Ascending aorta (tissue), 2 donors: Measurements from ENCODE around the gene RALGPS1. TPM values are rescaled to one million over a fixed set of nuclear protein-coding genes. Genes with fewer than 3 reads are reported as not detected.

Source experiments
- DNase-seq, 2 donors: peaks; one replicate each; pipeline ENCODE4 v3.0.0-alpha.2; 2019; ENCODE audit warnings: low spot score in 2 of 2
- H3K27ac ChIP-seq, 2 donors: fragments of 200-600 bp; sonication (generic); one replicate each; pipeline ENCODE4 v1.5.1; 2016 to 2017; ENCODE audit warnings: mild to moderate bottlenecking in 1 of 2
- H3K27me3 ChIP-seq: fragments of 200-600 bp; sonication (generic); one replicate; pipeline ENCODE4 v1.5.1; 2017
- H3K36me3 ChIP-seq, 2 donors: fragments of 200-600 bp; sonication (generic); one replicate each; pipeline ENCODE4 v1.5.1; 2016
- H3K4me1 ChIP-seq, 2 donors: fragments of 200-600 bp; sonication (generic); one replicate each; pipeline ENCODE4 v1.5.1; 2016 to 2017; ENCODE audit warnings: mild to moderate bottlenecking in 1 of 2
- H3K4me3 ChIP-seq, 2 donors: fragments of 200-600 bp; sonication (generic); one replicate each; pipeline ENCODE4 v1.5.1; 2016 to 2017; ENCODE audit warnings: mild to moderate bottlenecking in 1 of 2
- H3K9me3 ChIP-seq, 2 donors: fragments of 200-600 bp; sonication (generic); one replicate each; pipeline ENCODE4 v1.5.1; 2016
- intact Hi-C: fragments of 100-400 bp; cut with DNase I; formaldehyde crosslinking; loops from one replicate; pipeline ENCODE4 v1.15.1; 2023
- total RNA-seq: library from RNA; depleted of rRNA; stranded (reverse); fragments of >200 nt; gene quantifications from one replicate; pipeline ENCODE4 v1.1.0, GENCODE V29; 2016
- TF ChIP-seq, protein P1 (sequence below), 3 experiments: fragments of 200-600 bp in 2 of 3; fragments of 450-650 bp in 1 of 3; sonication (generic) in 2 of 3; IDR thresholded peaks; one replicate each; pipeline ENCODE4 v1.5.1; 2016 to 2019; ENCODE audit warnings: antibody characterized with exemption in 3 of 3, mild to moderate bottlenecking in 1 of 3, moderate library complexity in 1 of 3

The RALGPS1 gene
- total RNA-seq, 1 donor from 2014 or later, result 9.8 TPM

DNA sequence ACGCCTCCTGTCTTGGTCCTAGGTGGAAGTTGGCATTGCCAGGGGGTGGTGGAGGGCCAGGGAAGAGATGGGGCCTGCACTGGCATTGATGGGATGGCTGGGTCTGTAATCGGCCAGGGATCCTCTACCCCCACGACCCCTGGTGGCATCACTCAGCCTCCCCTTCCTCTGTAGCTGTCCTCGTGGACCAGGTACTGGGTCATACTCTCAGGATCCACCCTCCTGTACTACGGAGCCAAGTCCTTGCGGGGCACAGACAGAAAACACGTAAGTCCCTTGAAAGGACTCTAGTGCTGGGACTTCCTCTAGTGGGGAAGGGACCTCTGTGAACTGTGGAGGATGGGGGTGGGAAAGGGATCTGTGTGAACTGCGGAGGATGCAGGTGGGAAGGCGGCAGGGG is 297.9 kb downstream of the RALGPS1 start:
- Histone ChIP-seq H3K9me3 (no peaks in the 10 kb centered on the region), H3K36me3 (no peaks in the 10 kb centered on the region), H3K27me3 (no peaks in the 10 kb centered on the region), H3K4me3 (no peak overlapping the region), H3K27ac (no peak overlapping the region), H3K4me1 (no peaks in the 10 kb centered on the region)
- TF ChIP-seq, protein P1, sequence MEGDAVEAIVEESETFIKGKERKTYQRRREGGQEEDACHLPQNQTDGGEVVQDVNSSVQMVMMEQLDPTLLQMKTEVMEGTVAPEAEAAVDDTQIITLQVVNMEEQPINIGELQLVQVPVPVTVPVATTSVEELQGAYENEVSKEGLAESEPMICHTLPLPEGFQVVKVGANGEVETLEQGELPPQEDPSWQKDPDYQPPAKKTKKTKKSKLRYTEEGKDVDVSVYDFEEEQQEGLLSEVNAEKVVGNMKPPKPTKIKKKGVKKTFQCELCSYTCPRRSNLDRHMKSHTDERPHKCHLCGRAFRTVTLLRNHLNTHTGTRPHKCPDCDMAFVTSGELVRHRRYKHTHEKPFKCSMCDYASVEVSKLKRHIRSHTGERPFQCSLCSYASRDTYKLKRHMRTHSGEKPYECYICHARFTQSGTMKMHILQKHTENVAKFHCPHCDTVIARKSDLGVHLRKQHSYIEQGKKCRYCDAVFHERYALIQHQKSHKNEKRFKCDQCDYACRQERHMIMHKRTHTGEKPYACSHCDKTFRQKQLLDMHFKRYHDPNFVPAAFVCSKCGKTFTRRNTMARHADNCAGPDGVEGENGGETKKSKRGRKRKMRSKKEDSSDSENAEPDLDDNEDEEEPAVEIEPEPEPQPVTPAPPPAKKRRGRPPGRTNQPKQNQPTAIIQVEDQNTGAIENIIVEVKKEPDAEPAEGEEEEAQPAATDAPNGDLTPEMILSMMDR (IDR thresholded peaks at IDR 0.05), result no peak
- no peak for DNase-seq
- intact Hi-C loops, result no loop called here

DNA sequence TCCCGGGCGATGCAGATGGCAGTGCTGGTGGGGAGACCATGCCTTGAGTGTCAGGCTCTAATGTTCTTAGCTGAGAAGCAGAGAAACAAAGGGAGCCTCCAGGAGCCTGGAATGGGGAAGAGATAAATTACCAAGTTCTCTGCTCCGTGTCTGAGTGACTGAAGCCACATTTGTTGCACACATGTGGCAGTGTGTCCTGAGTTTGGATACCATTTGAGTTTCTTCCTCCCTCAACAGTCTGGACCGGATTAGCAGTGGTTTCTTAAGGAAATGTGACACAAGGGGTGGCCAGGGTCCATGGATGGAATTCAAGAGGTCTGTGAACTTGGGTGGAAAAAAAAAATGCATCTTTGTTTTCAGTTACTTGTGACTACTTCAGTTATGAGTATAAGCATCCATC is 299.3 kb downstream of the RALGPS1 start:
- intact Hi-C loops, result loop anchor here (1.0 kb wide), 2 partner anchors 134 to 183 kb away; partner anchors contain the start of gene SLC2A8
- TF ChIP-seq, protein P1 (IDR thresholded peaks at IDR 0.05), result no peak
- H3K36me3 ChIP-seq, result no peaks in the 10 kb centered on the region

GRCh38 chr9:127214421-127215267 is 300.1 kb downstream of the RALGPS1 start:
- Histone ChIP-seq H3K4me1 (no peaks in the 10 kb centered on the region), H3K27ac (no peak overlapping the region), H3K27me3 (no peaks in the 10 kb centered on the region), H3K9me3 (no peaks in the 10 kb centered on the region), H3K4me3 (no peak overlapping the region), H3K36me3 (no peaks in the 10 kb centered on the region)
- intact Hi-C loops, result loop anchor here (1.0 kb wide), 2 partner anchors 134 to 183 kb away; partner anchors contain the start of gene SLC2A8
- peak in 1 of 2 donors; percentile 78 for DNase-seq
- TF ChIP-seq, protein P1 (IDR thresholded peaks at IDR 0.05), result peak; percentile 66 to 79 (median 69)

More for the DNA sequence above, 299.3 kb downstream of the RALGPS1 start:
- Histone ChIP-seq H3K27me3 (no peaks in the 10 kb centered on the region), H3K27ac (no peak overlapping the region), H3K4me3 (no peak overlapping the region), H3K4me1 (no peaks in the 10 kb centered on the region), H3K9me3 (no peaks in the 10 kb centered on the region)
- DNase-seq, result no peak

GRCh38 chr9:127215268-127216209 is 301.0 kb downstream of the RALGPS1 start:
- no peaks in the 10 kb centered on the region for H3K9me3 ChIP-seq

More at GRCh38 chr9:127215268-127216209, 301.0 kb downstream of the RALGPS1 start:
- TF ChIP-seq, protein P1 (IDR thresholded peaks at IDR 0.05), result no peak
- Histone ChIP-seq H3K4me3 (no peak overlapping the region), H3K4me1 (no peaks in the 10 kb centered on the region), H3K27me3 (no peaks in the 10 kb centered on the region), H3K27ac (no peak overlapping the region), H3K36me3 (no peaks in the 10 kb centered on the region)
- no peak for DNase-seq
- intact Hi-C loops, result no loop called here
